Measurements from ENCODE around the gene SUV39H1.

DNA sequence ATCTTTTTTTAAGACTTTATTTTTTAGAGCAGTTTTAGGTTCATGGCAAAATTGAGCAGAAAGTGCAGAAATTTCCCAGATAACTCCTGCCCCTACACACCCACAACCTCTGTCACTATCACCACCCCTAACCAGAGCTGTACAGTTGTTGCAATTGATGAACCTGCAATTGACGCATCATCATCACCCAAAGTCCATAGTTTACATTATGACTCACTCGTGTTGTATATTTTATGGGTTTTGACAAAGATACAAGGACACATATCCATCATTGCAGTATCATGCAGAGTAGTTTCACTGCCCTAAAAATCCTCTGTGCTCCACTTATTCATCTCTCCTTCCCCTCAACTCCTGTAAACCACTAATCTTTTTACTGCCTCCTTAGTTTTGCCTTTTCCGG is 47.4 kb upstream of the SUV39H1 start:
- TF ChIP-seq, protein P1, sequence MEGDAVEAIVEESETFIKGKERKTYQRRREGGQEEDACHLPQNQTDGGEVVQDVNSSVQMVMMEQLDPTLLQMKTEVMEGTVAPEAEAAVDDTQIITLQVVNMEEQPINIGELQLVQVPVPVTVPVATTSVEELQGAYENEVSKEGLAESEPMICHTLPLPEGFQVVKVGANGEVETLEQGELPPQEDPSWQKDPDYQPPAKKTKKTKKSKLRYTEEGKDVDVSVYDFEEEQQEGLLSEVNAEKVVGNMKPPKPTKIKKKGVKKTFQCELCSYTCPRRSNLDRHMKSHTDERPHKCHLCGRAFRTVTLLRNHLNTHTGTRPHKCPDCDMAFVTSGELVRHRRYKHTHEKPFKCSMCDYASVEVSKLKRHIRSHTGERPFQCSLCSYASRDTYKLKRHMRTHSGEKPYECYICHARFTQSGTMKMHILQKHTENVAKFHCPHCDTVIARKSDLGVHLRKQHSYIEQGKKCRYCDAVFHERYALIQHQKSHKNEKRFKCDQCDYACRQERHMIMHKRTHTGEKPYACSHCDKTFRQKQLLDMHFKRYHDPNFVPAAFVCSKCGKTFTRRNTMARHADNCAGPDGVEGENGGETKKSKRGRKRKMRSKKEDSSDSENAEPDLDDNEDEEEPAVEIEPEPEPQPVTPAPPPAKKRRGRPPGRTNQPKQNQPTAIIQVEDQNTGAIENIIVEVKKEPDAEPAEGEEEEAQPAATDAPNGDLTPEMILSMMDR (IDR thresholded peaks at IDR 0.05): no peak
- TF ChIP-seq ZFX (IDR thresholded peaks at IDR 0.05; ENCODE audit: borderline replicate concordance): no peak

All from 22Rv1 (cell line).